Aorta (tissue), 5 donors: Measurements from ENCODE around the gene PAX5. TPM values are rescaled to one million over a fixed set of nuclear protein-coding genes. Genes with fewer than 3 reads are reported as not detected.

ENCODE experiments used
- ATAC-seq: fragments of 200-7000 bp; cut with Tn5 transposase; one replicate; pipeline ENCODE4 v1.9.1; 2022; ENCODE audit warnings: moderate library complexity; ENCODE audit not compliant: low FRiP score
- DNase-seq, 2 donors: peaks; one replicate each; pipeline ENCODE4 v3.0.0-alpha.2; 2020
- H3K27ac ChIP-seq, 2 donors: one replicate each; pipeline ENCODE4 v1.5.1; 2013; ENCODE audit warnings: low read length in 2 of 2, mild to moderate bottlenecking in 2 of 2, moderate library complexity in 2 of 2, control low read depth in 1 of 2, inconsistent platforms in 1 of 2, low read depth in 1 of 2
- H3K27me3 ChIP-seq, 2 donors: one replicate each; pipeline ENCODE4 v1.6.1; 2013; ENCODE audit warnings: control low read depth in 1 of 2, low read length in 1 of 2, mild to moderate bottlenecking in 1 of 2, moderate library complexity in 1 of 2; ENCODE audit not compliant: insufficient read depth in 2 of 2, control insufficient read depth in 1 of 2
- H3K36me3 ChIP-seq, 2 donors: one replicate each; pipeline ENCODE4 v1.6.1; 2013; ENCODE audit warnings: control low read depth in 1 of 2, low read length in 1 of 2, mild to moderate bottlenecking in 1 of 2; ENCODE audit not compliant: insufficient read depth in 2 of 2, control insufficient read depth in 1 of 2
- H3K4me1 ChIP-seq, 2 donors: one replicate each; pipeline ENCODE4 v1.6.1; 2013; ENCODE audit warnings: low read length in 2 of 2, control low read depth in 1 of 2, mild to moderate bottlenecking in 1 of 2, moderate library complexity in 1 of 2; ENCODE audit not compliant: insufficient read depth in 2 of 2, control insufficient read depth in 1 of 2
- H3K4me3 ChIP-seq, 2 donors: one replicate each; pipeline ENCODE4 v1.5.1; 2013; ENCODE audit warnings: low read length in 2 of 2, control low read depth in 1 of 2, mild to moderate bottlenecking in 1 of 2
- H3K9me3 ChIP-seq: one replicate; pipeline ENCODE4 v1.6.1; 2013; ENCODE audit warnings: mild to moderate bottlenecking, low read length; ENCODE audit not compliant: control insufficient read depth
- WGBS, 2 donors: extraction: QIAGEN DNeasy Blood & Tissue Kit; methylation state at CpG; one replicate each; pipeline ENCODE4 v1.1.7; 2013; 5-methylcytosine and 5-hydroxymethylcytosine counted together
- intact Hi-C, 2 donors: fragments of 100-400 bp; cut with DNase I; formaldehyde crosslinking; loops; one replicate each; pipeline versions ENCODE4 v1.14.2 to v1.15.0; 2022
- polyA plus RNA-seq, 2 donors: library from polyadenylated mRNA; stranded (reverse); fragments of 200-250 nt; gene quantifications; one replicate each; pipeline ENCODE4 v1.2.3, GENCODE V29; 2013
- total RNA-seq, 2 donors: library from RNA; stranded (reverse); fragmentation: NEBNext Ultra II Directional; extraction: Animal tissue kit (Norgen Biotek cat#: 25700); gene quantifications; one replicate each; pipeline ENCODE4 v1.2.1, GENCODE V29; 2021
- donor health status: healthy with polysubstance abuse.
- donor health status: Bipolar disorder and iron deficiency.
- donor health status: DM: no; HTN: no; CAD: no.
- donor health status: DM: no; HTN: no; CAD: no.
- donor health status: DM: yes; HTN: yes; CAD: no.

Gene PAX5
- total and polyA plus RNA-seq, 4 donors, result under 0.01 to 0.81 (median 0.40) TPM

GRCh38 chr9:36803961-36804360, 230.1 kb downstream of the PAX5 start:
- Histone ChIP-seq H3K27ac (no peak overlapping the region), H3K27me3 (no peaks in the 10 kb centered on the region), H3K4me3 (no peak overlapping the region), H3K36me3 (no peaks in the 10 kb centered on the region), H3K4me1 (no peaks in the 10 kb centered on the region), H3K9me3 (no peaks in the 10 kb centered on the region)
- intact Hi-C loops, result no loop called here
- no peak for DNase-seq
- WGBS, 2 donors, result 24 to 27% methylated on average over 11 of the region's 11 CpGs
- ATAC-seq, result no peak

- no peak for ATAC-seq
- no peaks in the 10 kb centered on the region for H3K27me3 ChIP-seq
- no peaks in the 10 kb centered on the region for H3K9me3 ChIP-seq
- no peak overlapping the region for H3K27ac ChIP-seq
- H3K4me1 ChIP-seq, result no peaks in the 10 kb centered on the region
- no peak for DNase-seq
- no peaks in the 10 kb centered on the region for H3K36me3 ChIP-seq
- 9% methylated on average over 14 to 15 of the region's 15 CpGs for WGBS, 2 donors
- intact Hi-C loops, result no loop called here
- H3K4me3 ChIP-seq, result no peak overlapping the region
Measured at GRCh38 chr9:36802201-36802920, 231.7 kb downstream of the PAX5 start.

GRCh38 chr9:36800455-36800854, 233.6 kb downstream of the PAX5 start:
- DNase-seq (no peak), ATAC-seq (no peak)
- intact Hi-C loops, result no loop called here
- Histone ChIP-seq H3K27me3 (no peaks in the 10 kb centered on the region), H3K9me3 (peaks cover 2% of the 10 kb centered on the region), H3K36me3 (no peaks in the 10 kb centered on the region), H3K4me1 (no peaks in the 10 kb centered on the region), H3K4me3 (no peak overlapping the region), H3K27ac (no peak overlapping the region)
- WGBS, 2 donors, result 76 to 78% methylated on average over 3 of the region's 3 CpGs

GRCh38 chr9:36798350-36799065, 235.6 kb downstream of the PAX5 start:
- Histone ChIP-seq H3K4me3 (no peak overlapping the region), H3K9me3 (peaks cover 6% of the 10 kb centered on the region), H3K36me3 (no peaks in the 10 kb centered on the region), H3K27me3 (no peaks in the 10 kb centered on the region), H3K27ac (no peak overlapping the region), H3K4me1 (no peaks in the 10 kb centered on the region)
- ATAC-seq (no peak), DNase-seq (no peak)
- intact Hi-C loops, result no loop called here
- 66 to 71% methylated on average over 6 of the region's 6 CpGs for WGBS, 2 donors

GRCh38 chr9:36797471-36798220, 236.4 kb downstream of the PAX5 start:
- intact Hi-C loops, result no loop called here
- Histone ChIP-seq H3K36me3 (no peaks in the 10 kb centered on the region), H3K4me3 (no peak overlapping the region), H3K4me1 (no peaks in the 10 kb centered on the region), H3K9me3 (peaks cover 8% of the 10 kb centered on the region), H3K27me3 (no peaks in the 10 kb centered on the region), H3K27ac (no peak overlapping the region)
- DNase-seq (no peak), ATAC-seq (no peak)
- 84 to 85% methylated on average over 17 of the region's 17 CpGs for WGBS, 2 donors

- Histone ChIP-seq H3K36me3 (no peaks in the 10 kb centered on the region), H3K27ac (no peak overlapping the region), H3K9me3 (peaks cover 8% of the 10 kb centered on the region), H3K4me1 (no peaks in the 10 kb centered on the region), H3K4me3 (no peak overlapping the region), H3K27me3 (no peaks in the 10 kb centered on the region)
- intact Hi-C loops, result no loop called here
- no peak for DNase-seq
- 59 to 78% methylated on average over 5 of the region's 5 CpGs for WGBS, 2 donors
- ATAC-seq, result no peak
Measured at GRCh38 chr9:36796671-36797419, 237.2 kb downstream of the PAX5 start.

- peaks cover 9% of the 10 kb centered on the region for H3K9me3 ChIP-seq
- intact Hi-C loops, result no loop called here
- H3K27me3 ChIP-seq, result no peaks in the 10 kb centered on the region
- DNase-seq (no peak), ATAC-seq (no peak)
- H3K4me1 ChIP-seq, result no peaks in the 10 kb centered on the region
- H3K4me3 ChIP-seq, result no peak overlapping the region
- H3K36me3 ChIP-seq, result no peaks in the 10 kb centered on the region
- no peak overlapping the region for H3K27ac ChIP-seq
- WGBS, 2 donors, result 74 to 78% methylated on average over 5 of the region's 5 CpGs
Measured at GRCh38 chr9:36794461-36794860, 239.6 kb downstream of the PAX5 start.

GRCh38 chr9:36793277-36793676, 240.8 kb downstream of the PAX5 start:
- Histone ChIP-seq H3K36me3 (no peaks in the 10 kb centered on the region), H3K27ac (no peak overlapping the region), H3K27me3 (no peaks in the 10 kb centered on the region), H3K9me3 (peaks cover 9% of the 10 kb centered on the region), H3K4me3 (no peak overlapping the region), H3K4me1 (no peaks in the 10 kb centered on the region)
- WGBS, 2 donors, result 58 to 70% methylated on average over 2 of the region's 2 CpGs
- intact Hi-C loops, result no loop called here
- ATAC-seq (no peak), DNase-seq (no peak)
